GM21528 (cell line): Measurements from ENCODE around the gene ZBTB7C.

Source experiments
- ATAC-seq: cut with Tn5 transposase; IDR thresholded peaks from one replicate; pipeline ENCODE4 v1.9.1; 2021; ENCODE audit warnings: mild to moderate bottlenecking, moderate library complexity; ENCODE audit not compliant: unreplicated experiment, low FRiP score

ZBTB7C gene

DNA sequence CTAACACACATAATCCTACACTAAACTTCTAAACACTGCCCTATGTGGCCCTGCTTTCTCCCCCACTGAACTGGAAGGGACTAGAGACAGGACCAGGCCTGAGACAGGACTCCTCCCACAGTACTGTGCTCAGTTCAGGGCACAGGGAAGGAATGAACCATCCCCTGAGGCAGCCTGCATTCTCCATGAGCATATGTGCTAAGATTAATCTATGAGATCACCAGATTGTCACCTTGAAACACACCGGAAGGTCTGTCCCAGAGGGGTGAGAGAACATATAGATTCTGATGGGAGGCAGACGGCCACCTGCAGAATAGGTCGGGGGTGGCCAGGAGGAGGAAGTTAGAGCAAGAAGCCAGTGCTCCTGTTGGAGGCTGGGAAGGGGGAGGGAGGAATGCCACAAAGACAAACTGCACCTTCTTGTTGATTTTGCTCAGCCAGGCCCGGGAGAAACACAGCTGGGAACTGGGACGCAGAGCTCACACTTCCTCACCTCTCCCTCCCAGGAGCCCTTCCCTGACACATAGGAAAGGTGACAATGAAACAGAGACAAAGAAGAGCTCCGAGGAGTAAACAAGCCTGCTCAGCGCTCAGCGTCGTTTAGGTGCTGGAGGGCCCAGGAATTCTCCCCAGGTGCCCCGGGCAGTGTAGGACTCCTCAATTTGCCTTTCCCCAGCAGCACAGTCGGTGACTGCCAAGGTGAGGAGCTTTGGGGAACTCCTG is 52.1 kb downstream of the ZBTB7C start:
- no peak for ATAC-seq

DNA sequence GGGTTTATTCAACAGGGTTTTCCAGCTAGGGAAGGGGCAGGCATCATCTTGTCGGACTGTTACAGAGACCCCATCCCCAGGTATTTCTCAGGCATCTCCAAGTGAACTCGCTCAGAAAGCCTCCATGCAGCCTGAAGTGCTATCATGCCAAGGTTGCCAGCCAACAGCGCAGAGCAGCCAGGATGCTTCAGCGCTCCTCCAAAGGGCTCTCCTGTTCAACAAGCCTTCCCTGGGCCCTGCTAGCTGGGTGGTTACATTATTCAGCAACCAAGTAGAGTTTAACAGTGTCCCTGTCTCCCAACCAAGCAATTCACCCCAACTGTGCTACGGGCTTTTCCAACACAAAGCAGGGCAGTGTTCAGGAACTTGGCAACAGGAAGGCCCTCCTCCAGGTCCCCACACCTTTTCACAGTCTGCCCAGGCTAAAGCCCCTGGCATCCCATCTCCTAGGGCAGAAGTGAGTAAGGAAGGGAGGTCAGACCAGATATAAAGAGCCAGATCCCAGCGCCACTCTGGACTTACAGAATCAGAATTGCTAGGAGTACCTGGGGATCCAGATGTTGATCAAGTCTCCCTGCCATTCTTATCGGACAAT is 52.9 kb downstream of the ZBTB7C start:
- ATAC-seq = no peak

GRCh38 chr18:48355276-48356115 is 53.7 kb downstream of the ZBTB7C start:
- ATAC-seq = no peak

DNA sequence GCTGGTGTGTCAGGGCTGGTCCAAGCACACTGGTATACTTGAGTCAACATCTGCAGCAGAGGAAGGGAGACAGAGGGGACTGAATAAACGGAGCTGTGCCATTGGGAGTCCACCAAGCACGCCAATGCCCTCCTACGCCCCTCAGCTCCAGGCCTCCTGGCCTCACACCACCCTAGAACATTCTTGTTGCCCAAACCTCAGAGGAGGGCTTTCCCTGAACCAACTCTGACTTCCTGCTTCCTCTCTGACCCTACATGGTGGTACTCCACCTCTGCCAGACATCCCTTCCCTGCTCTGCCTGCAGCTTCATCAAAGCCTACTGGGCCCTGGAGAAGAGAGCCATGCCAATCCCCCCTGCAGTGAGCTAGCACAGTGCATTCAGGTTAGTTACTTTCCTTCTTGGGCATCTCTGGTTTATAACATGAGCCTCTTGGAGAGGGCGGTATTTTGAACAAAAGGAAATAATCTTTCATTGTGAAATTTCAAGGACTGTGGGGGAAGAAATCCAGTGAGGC is 54.4 kb downstream of the ZBTB7C start:
- ATAC-seq = no peak

GRCh38 chr18:48352051-48352755 is 57.0 kb downstream of the ZBTB7C start:
- ATAC-seq = no peak

DNA sequence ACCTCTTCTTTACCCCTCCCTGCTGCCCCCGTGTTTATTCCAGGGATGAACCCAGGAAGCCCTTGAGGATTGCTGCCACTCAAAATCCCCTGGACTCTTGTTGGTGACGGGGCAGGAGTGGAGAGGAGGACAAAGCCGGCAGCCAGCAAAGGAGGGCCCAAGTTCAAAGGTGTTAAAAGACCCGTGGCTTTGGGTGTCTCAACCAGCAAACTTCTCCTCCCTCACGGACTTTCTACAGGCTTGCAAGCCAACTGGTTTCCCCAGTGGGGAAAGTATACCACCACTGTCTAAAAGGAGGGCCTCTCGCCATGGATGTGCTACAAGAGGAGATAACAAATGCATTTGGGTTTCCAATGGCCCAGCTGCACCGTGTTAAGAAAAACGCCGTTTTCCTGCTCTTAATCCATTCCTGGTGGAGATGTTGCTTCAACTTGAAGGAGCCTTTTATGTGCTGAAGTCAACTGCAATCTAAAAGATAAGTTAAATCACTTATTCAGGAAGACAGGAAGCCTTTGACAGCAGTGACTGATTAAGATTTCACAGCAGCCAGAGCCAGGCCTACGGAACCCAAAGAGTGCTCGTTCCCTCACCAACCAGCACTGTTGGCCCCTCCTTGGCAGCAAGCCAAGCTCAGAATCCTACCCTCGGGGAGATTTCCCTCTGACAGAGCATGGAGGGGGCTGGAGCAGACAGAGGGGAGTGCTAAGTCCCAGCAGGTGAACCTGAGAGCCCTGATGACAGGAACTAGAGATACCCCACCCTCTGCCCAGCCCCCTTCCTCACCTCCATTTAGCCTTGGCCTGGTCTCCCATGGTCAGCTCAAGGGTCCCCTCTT is 57.8 kb downstream of the ZBTB7C start:
- ATAC-seq = no peak

GRCh38 chr18:48348739-48349138 is 60.4 kb downstream of the ZBTB7C start:
- ATAC-seq = no peak

GRCh38 chr18:48347756-48348326 is 61.3 kb downstream of the ZBTB7C start:
- no peak for ATAC-seq

- ATAC-seq = no peak
These were observed 63.6 kb downstream of the ZBTB7C start for GRCh38 chr18:48345596-48345995.

DNA sequence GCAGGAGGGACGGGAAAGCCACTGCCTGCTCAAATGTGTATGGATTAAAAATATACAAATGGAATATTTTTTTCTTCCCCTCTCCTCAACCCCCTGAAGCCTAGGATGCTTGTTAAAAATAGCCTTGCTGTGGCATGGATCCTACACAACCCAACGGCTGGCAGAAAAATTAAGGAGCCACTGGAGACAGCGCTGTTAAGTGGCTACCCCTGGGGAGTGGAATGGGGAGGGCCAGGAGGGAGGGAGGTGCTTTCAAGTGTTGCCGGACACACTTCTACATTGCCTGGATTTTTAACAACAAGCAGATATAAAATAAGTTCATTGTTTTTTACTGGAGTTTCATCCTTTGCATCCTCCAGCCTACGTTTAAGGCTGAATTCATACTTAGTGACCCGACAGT is 66.6 kb downstream of the ZBTB7C start:
- no peak for ATAC-seq

GRCh38 chr18:48342125-48342524 is 67.1 kb downstream of the ZBTB7C start:
- ATAC-seq = no peak

DNA sequence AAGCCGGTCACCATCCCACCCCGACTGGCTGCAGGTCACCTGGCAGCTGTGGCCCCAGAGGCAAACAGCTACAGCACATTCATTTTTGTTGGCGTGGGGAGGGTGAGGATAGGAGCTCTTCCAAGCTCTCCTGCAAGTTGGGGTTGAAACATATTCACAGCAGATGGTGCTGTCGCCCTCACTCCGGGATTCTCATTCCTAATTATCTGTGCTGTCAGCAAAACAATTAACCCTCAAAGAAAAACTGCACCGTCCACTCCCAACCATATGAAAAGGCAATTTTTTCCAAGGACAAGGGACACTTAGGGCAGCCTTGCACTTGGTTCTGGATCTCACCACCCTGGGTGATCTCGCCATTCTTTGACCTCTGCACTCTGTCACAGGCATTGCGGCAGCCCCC is 68.6 kb downstream of the ZBTB7C start:
- no peak for ATAC-seq

DNA sequence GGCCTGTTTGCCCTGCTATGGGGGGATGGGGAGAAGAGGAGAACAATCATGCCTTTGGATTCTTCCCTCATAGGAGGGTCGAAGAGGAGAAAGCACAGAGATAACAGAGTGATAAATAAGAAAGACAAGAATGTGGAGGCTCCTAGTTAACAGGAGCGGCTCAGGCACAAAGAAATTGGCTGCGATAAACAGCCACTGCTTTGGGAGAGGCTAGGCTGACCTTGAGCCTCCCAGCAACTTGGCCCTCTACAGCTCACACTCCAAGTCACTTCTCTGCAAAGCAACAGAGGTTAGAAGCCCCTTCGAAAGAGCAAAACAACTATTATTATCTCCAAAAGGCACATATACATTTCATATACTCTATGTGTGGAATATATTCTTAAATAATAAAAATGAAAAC is 69.5 kb downstream of the ZBTB7C start:
- ATAC-seq = no peak

GRCh38 chr18:48338915-48339314 is 70.3 kb downstream of the ZBTB7C start:
- no peak for ATAC-seq

DNA sequence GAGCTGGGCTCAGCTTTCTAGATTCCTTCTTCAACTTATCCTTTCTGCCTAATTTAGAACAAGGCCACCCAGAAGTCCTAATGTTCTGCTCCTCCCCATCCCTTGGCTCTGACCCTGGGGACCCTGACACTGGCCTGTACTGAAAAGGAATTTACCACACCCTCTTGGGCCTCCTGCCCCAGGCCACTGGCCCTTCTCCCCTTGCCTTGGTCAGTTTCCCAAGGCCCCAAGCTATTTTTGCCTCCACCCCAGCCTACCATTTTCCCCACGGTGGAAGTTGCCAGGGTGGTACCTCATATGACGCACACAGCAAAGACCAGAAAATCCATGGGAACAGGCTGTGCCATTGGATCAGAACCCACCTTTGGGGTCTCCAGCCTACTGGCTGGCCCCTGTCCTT is 72.1 kb downstream of the ZBTB7C start:
- no peak for ATAC-seq

DNA sequence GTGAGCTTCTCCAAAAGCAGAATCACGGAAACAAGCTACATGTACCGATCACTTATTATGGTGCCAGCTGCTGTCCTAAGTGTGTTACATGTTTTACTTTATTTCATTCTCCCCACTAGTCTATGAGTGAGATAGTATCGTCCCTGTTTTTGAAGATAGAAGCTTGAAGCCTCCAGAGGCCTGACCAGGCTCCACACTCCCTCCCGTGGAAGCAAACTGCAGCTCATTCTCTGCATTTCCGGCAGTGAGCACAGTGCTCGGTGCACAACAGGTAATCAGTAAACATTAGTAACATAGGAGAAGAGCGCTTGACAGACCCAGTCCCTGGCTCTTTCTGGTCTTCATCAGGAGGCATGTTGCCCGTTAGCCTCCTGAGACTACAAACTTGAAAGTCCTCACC is 72.9 kb downstream of the ZBTB7C start:
- no peak for ATAC-seq

GRCh38 chr18:48335829-48336228 is 73.4 kb downstream of the ZBTB7C start:
- no peak for ATAC-seq

DNA sequence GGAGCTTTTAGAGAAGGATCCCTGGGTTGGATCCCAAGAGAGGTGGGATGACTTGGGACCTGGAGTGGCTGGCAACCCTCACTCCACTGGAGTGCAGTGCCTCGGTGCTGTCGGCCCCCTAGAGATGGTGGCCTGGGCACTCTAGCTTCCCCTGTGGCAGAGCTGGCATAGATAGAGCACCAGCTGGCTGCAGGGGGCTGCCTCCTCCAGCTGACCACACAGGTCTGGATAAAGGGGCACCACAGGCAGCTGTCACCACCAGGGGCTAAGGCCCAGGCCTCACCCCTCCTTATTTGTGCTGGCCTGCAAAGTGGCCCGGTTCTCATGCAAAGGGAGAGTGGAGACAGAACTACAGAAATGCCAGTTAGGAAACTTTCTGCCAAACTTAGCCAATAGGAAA is 74.3 kb downstream of the ZBTB7C start:
- no peak for ATAC-seq

GRCh38 chr18:48333563-48333962 is 75.6 kb downstream of the ZBTB7C start:
- ATAC-seq = no peak
